COR-L47 (cell line): ENCODE results near the gene RBM45.

Experiments
- DNase-seq: peaks from one replicate; lab custom pipeline; 2025; lab: John Stamatoyannopoulos, UW

The RBM45 gene

DNA sequence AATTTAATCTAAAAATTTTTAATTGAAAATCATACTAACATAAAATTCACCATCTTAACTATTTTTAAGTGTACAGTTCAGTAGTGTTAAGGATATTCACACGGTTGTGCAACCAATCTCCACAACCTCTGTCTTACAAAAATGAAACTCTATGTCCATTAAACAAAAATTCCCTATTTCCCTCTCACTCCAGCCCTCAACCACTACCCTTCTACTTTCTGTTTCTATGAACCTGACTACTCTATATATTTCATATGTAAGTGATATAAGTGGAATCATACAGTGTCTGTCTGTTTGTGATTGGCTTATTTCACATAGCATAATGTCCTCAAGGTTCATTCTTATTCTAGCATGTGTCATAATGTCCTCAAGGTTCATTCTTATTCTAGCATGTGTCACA, 47.7 kb downstream of the RBM45 start:
- DNase-seq, result no peak

GRCh38 chr2:178160601-178161000, 48.4 kb downstream of the RBM45 start:
- DNase-seq, result no peak

DNA sequence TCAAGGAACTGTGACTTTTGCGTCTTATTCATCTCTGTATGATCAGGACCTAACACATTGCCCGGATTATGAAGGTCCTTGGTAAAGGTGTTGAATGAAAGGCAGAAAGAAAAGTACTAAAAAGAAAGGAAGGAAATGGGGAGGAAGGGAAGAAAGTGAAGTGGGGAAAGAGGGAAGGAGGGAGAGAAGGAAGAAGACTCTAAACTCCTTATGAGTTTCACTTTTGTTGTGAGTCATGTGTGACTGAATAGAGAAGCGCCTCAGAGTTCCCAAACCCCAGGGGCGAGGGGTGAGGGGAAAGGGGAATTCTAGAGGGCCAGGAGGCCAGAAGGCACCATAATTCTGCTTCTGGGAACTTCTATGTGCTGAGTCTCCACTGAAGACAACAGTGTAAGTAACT, 51.2 kb downstream of the RBM45 start:
- DNase-seq, result no peak

DNA sequence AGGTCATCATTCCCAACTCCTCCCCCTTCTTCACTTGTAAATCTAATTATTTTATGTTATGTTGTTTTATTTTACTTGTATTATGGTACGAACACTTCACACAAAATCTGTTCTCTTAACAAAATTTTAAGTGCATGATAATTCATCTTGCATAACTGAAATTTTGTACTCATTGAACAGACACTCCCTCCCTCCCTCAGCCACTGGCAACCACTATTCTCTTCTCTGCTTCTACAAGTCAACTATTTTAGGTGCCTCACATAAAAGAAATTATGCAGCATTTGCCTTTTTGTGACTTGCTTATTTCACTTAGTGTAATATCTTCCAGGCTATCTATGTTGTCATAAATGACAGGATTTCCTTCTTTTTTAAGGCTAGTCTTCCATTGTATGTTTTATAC, 51.7 kb downstream of the RBM45 start:
- no peak for DNase-seq

DNA sequence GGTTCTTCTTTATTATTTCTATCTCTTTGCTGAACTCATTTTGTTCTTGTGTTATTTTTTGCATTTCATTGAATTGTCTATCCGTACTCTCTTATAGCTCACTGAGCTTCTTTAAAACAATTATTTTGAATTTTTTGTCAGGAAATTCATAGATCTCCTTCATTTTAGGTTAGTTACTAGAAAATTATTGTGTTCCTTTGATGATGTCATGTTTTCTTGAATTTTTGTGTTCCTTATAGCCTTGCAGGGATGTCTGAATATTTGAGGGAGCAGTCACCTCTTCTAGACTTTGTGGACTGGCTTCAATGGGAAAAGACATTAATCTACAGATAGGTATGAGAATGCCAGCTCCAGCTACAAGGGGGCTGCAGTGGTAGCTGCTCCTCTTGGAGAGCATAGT, 61.4 kb downstream of the RBM45 start:
- DNase-seq, result no peak

GRCh38 chr2:178177066-178177679, 64.9 kb downstream of the RBM45 start:
- DNase-seq, result no peak
